ENCODE measurements around the gene CASP2.

Gene CASP2

DNA sequence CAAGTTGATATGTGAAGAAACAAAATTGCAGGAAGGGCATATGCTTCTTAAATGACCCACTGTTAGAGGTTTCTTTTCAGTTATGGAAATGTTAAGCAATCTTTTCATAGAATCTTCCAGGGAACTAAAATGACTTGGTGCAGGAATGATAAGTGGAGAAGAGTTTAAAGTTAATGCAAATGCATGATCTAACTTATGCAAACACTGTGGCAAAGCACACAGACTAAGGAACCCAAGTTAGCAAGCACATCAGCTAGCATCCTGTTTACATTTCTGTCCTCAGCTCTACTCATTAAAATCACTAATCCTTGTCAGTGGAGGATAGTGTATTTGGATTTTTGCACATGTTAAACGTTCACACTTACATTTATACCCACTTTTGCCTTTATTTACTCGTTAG is 37.1 kb downstream of the CASP2 start:
- ChIA-PET CTCF (interaction anchor here (0.9 to 1.3 kb wide), 2 partner anchors 111 to 412 kb away, joined by 3 read pairs; no protein-coding TSS in a partner anchor), POLR2A (no interaction called here)
- TF ChIP-seq, protein P1, sequence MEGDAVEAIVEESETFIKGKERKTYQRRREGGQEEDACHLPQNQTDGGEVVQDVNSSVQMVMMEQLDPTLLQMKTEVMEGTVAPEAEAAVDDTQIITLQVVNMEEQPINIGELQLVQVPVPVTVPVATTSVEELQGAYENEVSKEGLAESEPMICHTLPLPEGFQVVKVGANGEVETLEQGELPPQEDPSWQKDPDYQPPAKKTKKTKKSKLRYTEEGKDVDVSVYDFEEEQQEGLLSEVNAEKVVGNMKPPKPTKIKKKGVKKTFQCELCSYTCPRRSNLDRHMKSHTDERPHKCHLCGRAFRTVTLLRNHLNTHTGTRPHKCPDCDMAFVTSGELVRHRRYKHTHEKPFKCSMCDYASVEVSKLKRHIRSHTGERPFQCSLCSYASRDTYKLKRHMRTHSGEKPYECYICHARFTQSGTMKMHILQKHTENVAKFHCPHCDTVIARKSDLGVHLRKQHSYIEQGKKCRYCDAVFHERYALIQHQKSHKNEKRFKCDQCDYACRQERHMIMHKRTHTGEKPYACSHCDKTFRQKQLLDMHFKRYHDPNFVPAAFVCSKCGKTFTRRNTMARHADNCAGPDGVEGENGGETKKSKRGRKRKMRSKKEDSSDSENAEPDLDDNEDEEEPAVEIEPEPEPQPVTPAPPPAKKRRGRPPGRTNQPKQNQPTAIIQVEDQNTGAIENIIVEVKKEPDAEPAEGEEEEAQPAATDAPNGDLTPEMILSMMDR (IDR thresholded peaks at IDR 0.05; ENCODE audit: control extremely low read depth, extremely low read depth, low read depth, missing control alignments) = no peak
- DNase-seq (ENCODE audit: extremely low spot score) = no peak

DNA sequence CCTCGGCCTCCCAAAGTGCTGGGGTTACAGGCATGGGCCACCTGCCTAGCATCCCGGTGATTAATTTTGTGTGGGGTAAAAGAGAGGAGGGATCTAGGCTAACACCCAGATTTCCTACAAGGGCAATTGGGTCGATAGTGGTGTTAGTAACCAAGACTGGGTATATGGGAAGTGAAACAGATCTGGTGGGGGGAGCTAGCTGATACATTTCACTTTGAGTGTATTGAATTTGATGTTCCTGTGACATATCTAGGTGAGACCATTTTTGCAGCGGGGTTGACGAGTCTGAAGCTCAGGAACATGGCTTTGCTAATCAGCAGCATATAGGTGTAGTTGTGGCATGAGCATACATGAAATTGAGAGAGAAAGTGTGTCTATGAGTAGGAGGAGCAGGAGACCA is 39.8 kb downstream of the CASP2 start:
- ChIA-PET POLR2A (no interaction called here), CTCF (interaction anchor here (0.9 to 3.1 kb wide), 3 partner anchors 8 to 87 kb away, joined by 3 to 17 read pairs (median 5); no protein-coding TSS in a partner anchor)
- TF ChIP-seq, protein P1 (IDR thresholded peaks at IDR 0.05; ENCODE audit: control extremely low read depth, extremely low read depth, low read depth, missing control alignments) = no peak
- DNase-seq (ENCODE audit: extremely low spot score) = no peak

DNA sequence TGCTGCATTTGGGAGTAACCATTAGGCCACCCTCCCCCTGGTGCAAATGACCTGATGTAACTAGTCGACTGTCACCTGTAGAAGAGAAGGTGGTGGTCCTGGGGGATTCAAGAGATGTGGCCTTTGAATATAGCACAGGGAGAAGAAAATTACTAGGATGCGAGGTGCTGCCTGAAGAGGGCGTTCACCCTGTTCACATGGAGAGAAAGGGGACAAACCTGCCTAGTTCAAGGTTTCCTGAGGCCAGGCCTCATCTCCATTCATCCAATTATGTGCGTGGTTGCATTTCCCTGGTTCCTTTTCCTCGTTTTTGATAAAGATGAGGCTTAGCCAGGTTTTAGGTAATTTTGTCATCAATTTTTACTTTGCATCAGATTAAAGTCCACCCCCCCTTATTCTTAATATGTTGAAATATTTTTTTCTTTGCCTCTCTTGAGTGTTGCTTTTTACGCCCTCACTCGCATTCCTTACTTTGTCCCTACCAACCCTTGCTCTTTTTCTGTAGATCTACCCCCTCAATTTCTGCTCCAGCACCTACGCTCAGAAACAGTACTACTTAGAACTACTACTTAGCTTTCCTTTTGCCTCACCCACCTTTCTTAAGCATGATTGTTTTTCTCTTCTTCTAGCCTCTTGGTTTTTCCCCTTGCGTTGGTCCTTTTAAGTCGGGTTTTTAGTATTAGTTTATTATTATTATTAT is 41.5 kb downstream of the CASP2 start:
- ChIA-PET CTCF (interaction anchor here (0.7 kb wide), 1 partner anchor 8 kb away, joined by 4 read pairs; no protein-coding TSS in a partner anchor), POLR2A (no interaction called here)
- TF ChIP-seq, protein P1 (IDR thresholded peaks at IDR 0.05; ENCODE audit: control extremely low read depth, extremely low read depth, low read depth, missing control alignments) = no peak
- no peak for DNase-seq (ENCODE audit: extremely low spot score)

DNA sequence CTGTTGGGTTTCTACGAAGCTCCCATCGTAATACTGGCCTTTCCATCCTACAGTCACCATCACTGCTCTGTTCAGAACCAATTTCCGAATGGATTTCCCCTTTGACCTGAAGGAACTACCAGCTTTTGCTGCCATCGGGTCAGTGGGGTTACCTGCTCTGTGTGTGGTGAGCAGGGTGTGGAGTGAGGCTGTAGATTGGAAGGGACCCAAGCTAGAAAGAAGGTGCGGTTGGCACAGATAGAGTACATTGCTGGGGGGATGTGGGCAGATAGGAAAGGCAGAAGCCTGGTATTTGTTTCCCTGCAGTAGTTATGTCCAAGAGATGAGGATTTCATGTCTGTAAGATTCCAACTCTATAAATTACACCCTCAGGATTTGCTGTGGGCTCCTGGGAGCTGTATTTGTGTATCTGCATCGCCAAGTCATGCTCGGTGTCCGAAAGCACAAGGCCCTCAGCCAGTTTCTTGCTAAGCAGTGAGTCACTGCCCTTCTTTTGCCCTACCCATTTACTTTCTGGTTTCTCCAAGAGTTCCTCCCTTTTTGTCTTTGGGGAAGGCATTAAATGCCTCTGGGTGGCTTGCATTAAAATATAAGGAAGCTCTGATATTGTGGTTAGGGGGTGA is 43.1 kb downstream of the CASP2 start:
- TF ChIP-seq, protein P1 (IDR thresholded peaks at IDR 0.05; ENCODE audit: control extremely low read depth, extremely low read depth, low read depth, missing control alignments) = no peak
- POLR2A ChIA-PET = no interaction called here
- CTCF ChIA-PET = interaction anchor here (1.2 kb wide), 1 partner anchor 12 kb away, joined by 4 read pairs; no protein-coding TSS in a partner anchor
- DNase-seq (ENCODE audit: extremely low spot score) = no peak

DNA sequence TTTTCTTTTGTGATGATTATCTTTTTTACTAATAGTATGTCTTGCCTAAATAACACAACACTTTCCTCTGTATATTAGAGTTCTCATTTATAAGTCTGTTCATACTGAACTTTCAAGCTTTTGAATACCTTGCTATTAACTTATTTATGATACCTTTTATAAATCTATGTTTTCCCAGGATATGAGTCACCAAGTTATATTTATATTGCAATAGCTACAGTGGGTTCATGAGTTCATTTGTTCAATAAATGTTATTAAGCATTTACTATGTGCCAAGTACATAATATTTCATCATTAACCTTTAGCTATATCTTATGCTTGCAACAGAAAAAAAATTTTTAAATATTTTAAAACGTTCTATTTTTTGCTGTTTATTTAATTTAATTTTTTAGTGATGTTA is 46.1 kb downstream of the CASP2 start:
- CTCF ChIA-PET = interaction anchor here (0.7 to 3.5 kb wide), 4 partner anchors 7 to 46 kb away, joined by 3 to 17 read pairs (median 4); no protein-coding TSS in a partner anchor
- DNase-seq (ENCODE audit: extremely low spot score) = no peak
- POLR2A ChIA-PET = no interaction called here
- TF ChIP-seq, protein P1 (IDR thresholded peaks at IDR 0.05; ENCODE audit: control extremely low read depth, extremely low read depth, low read depth, missing control alignments) = no peak

DNA sequence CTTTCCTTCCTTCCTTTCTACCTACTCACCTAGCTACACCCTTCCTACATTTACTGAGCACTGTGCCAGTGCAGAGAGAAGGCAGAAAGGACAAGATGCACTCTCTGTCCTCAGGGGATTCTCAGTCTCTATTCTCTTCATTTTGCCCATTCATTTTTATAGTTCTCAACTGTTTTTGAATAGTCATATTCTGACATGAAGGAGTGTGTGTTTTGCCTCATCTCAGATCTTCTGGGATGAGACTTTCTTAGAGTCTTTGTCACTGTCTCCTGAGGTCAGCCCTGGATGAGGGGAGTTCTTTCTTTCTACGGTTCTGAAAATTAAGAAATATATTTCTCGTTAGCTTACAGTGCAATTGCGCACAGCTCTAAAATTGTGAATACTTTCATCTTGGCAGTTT is 49.1 kb downstream of the CASP2 start:
- POLR2A ChIA-PET = no interaction called here
- TF ChIP-seq, protein P1 (IDR thresholded peaks at IDR 0.05; ENCODE audit: control extremely low read depth, extremely low read depth, low read depth, missing control alignments) = no peak

More for the DNA sequence above, 49.1 kb downstream of the CASP2 start:
- no peak for DNase-seq (ENCODE audit: extremely low spot score)
- CTCF ChIA-PET = interaction anchor here (0.9 to 3.8 kb wide), 6 partner anchors 10 to 97 kb away, joined by 3 to 17 read pairs (median 4); partner anchors contain the start of genes CASP2, CLCN1 and GSTK1

Measured in GM10248 (cell line).